ENCODE data around the gene KRT34. TPM values are rescaled to one million over a fixed set of nuclear protein-coding genes. Genes with fewer than 3 reads are reported as not detected.
"Not testable (repeated sequence)": the region's sequence is repeated elsewhere in the genome, so short reads cannot be mapped to it uniquely, and the experiment has no call there.

Gene KRT34
- total RNA-seq (2021; ENCODE audit: unreplicated experiment) (not detected), Bru-seq, nascent RNA (not detected), BruChase-seq, experiment 1, labeled RNA remaining after a 6-hour chase (not detected), BruChase-seq, experiment 2, labeled RNA remaining after a 2-hour chase (not detected)
- 0.10 and 0.41 TPM in 2 replicates for polyA plus RNA-seq (2012)
- long read RNA-seq, result 0 reads

DNA sequence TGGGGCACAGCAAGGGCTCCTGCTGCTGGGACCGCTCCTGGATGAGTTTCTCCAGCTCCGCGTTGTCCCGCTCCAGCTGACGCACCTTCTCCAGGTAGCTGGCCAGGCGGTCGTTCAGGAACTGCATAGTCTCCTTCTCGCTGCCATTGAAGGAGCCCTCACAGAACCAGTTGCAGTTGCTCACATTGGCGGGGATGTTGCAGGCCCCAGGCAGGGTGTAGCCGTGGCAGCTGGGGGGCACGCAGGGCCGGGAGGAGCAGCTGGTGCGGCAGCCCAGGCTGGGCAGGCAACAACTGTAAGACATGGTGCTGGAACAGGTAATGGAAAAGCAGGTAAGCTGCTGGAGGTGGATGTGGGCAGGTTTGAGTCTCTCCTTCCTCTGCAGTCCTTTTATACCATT lies at the start of gene KRT34:
TSS of gene KRT34 (minus strand) at position 364 of the 400 bp plus-strand sequence. CDS start at position 304, 60 bp downstream.
- H3K4me2 ChIP-seq (ENCODE audit: low read length); H3K27ac ChIP-seq (ENCODE audit: low read depth, low read length); H3K9ac ChIP-seq (ENCODE audit: low read length); POLR2A ChIA-PET; intact Hi-C loops (cut with micrococcal nuclease); H2AFZ ChIP-seq (ENCODE audit: low read depth, low read length, poor library complexity, severe bottlenecking); H3K4me3 ChIP-seq (replicated peaks in 1 of 2; ENCODE audit: low read depth in 1 of 2, low read length in 2 of 2); RAD21 ChIA-PET (ENCODE audit: low non-redundant PET in 1 of 2, low total read pairs in 2 of 2, uncharacterized antibody in 2 of 2, unreplicated experiment in 2 of 2); H3K9me2 ChIP-seq (ENCODE audit: insufficient read depth); CTCF ChIA-PET; BruUV-seq (replicated peaks); DNase-seq (ENCODE audit: low read depth, low spot score); ATAC-seq; H3K27me3 ChIP-seq (ENCODE audit: insufficient read depth, low read length); H3K36me3 ChIP-seq (ENCODE audit: control insufficient read depth in 1 of 2, insufficient read depth in 2 of 2, low read length in 2 of 2); H3K9me3 ChIP-seq (ENCODE audit: control insufficient read depth in 1 of 2, insufficient read depth in 1 of 2, low read depth in 1 of 2, low read length in 2 of 2); H3K79me2 ChIP-seq (ENCODE audit: insufficient read depth, low read length); H4K20me1 ChIP-seq (ENCODE audit: insufficient read depth): not testable (repeated sequence)
- H3K4me1 ChIP-seq (ENCODE audit: control insufficient read depth in 1 of 2, insufficient read depth in 2 of 2, low read length in 2 of 2), result peaks cover 0 to 14% of the 10 kb centered on the region in 2 experiments; a peak in 2 of 4 replicates

DNA sequence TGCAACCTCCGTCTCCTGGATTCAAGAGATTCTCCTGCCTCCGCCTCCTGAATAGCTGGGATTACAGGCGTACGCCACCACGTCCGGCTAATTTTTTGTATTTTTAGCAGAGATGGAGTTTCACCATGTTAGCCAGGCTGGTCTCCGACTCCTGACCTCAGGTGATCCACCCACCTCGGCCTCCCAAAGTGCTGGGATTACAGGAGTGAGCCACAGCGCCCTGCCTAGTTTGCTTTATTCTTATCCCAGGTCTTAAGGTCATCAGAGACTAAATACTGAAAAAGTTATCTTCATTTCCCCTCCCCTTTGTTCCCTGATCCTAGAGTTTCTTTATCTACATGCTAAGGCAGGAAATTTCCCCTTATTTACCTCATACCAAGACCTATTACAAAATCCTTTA lies 48.3 kb upstream of the KRT34 start:
- H3K4me3 ChIP-seq (replicated peaks in 1 of 2; ENCODE audit: low read depth in 1 of 2, low read length in 2 of 2); intact Hi-C loops (cut with micrococcal nuclease); H3K9me2 ChIP-seq (ENCODE audit: insufficient read depth); DNase-seq (ENCODE audit: low read depth, low spot score); POLR2A ChIA-PET; H2AFZ ChIP-seq (ENCODE audit: low read depth, low read length, poor library complexity, severe bottlenecking); H3K4me2 ChIP-seq (ENCODE audit: low read length); BruUV-seq (replicated peaks); H3K9me3 ChIP-seq (ENCODE audit: control insufficient read depth in 1 of 2, insufficient read depth in 1 of 2, low read depth in 1 of 2, low read length in 2 of 2); H3K79me2 ChIP-seq (ENCODE audit: insufficient read depth, low read length); H3K9ac ChIP-seq (ENCODE audit: low read length); H3K36me3 ChIP-seq (ENCODE audit: control insufficient read depth in 1 of 2, insufficient read depth in 2 of 2, low read length in 2 of 2); H3K27me3 ChIP-seq (ENCODE audit: insufficient read depth, low read length); RAD21 ChIA-PET (ENCODE audit: low non-redundant PET in 1 of 2, low total read pairs in 2 of 2, uncharacterized antibody in 2 of 2, unreplicated experiment in 2 of 2); ATAC-seq; H4K20me1 ChIP-seq (ENCODE audit: insufficient read depth); H3K27ac ChIP-seq (ENCODE audit: low read depth, low read length): not testable (repeated sequence)
- H3K4me1 ChIP-seq (ENCODE audit: control insufficient read depth in 1 of 2, insufficient read depth in 2 of 2, low read length in 2 of 2), result peaks cover 11 to 13% of the 10 kb centered on the region in 2 experiments
- CTCF ChIA-PET, result interaction anchor here (0.6 kb wide), 1 partner anchor 13 kb away, joined by 3 read pairs; no protein-coding TSS in a partner anchor

DNA sequence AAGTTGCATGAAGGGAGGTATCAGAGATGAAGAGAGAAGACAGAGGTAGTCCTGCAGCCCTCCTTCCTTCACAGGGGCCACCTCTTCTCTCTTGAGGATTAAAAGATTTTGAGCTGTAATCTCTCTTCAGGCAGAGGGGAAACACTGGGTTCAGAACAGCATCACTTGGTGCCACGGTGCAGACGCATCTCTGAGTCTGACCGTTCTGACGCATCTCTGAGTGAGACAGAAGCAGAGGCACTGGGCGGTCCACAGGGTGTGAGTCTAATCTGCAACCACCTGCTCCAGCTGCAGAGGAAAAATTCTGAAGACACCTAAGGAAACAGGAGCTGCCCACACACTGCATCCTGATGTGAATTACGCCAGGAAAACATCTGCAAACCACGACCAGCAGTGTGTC lies 47.6 kb upstream of the KRT34 start:
- H4K20me1 ChIP-seq (ENCODE audit: insufficient read depth), result no peaks in the 10 kb centered on the region
- no TSS peak for BruUV-seq (replicated peaks)
- H3K9ac ChIP-seq (ENCODE audit: low read length), result no peak overlapping the region
- no peaks in the 10 kb centered on the region for H3K36me3 ChIP-seq (ENCODE audit: control insufficient read depth in 1 of 2, insufficient read depth in 2 of 2, low read length in 2 of 2)
- CTCF ChIA-PET, result no interaction called here
- DNase-seq (ENCODE audit: low read depth, low spot score) (no peak), ATAC-seq (no peak)
- TF ChIP-seq FOSL1 (IDR thresholded peaks at IDR 0.05; ENCODE audit: low read depth) (no peak), EZH2phosphoT487 (IDR thresholded peaks at IDR 0.05; ENCODE audit: borderline replicate concordance) (no peak), POLR2AphosphoS5 (IDR thresholded peaks at IDR 0.05; ENCODE audit: low read depth, low read length) (no peak), YY1 (IDR thresholded peaks at IDR 0.05; ENCODE audit: extremely low read depth, insufficient replicate concordance, low read depth, low read length) (no peak), EGR1 (IDR thresholded peaks at IDR 0.05; ENCODE audit: low read depth) (no peak), RAD21 (IDR thresholded peaks at IDR 0.05; ENCODE audit: low read depth) (no peak)
- TF ChIP-seq, protein P1, sequence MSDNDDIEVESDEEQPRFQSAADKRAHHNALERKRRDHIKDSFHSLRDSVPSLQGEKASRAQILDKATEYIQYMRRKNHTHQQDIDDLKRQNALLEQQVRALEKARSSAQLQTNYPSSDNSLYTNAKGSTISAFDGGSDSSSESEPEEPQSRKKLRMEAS (IDR thresholded peaks at IDR 0.05), result no peak
- intact Hi-C loops (cut with micrococcal nuclease), result no loop called here
- H3K4me1 ChIP-seq (ENCODE audit: control insufficient read depth in 1 of 2, insufficient read depth in 2 of 2, low read length in 2 of 2), result peaks cover 11 to 13% of the 10 kb centered on the region in 2 experiments
- H3K9me3 ChIP-seq (ENCODE audit: control insufficient read depth in 1 of 2, insufficient read depth in 1 of 2, low read depth in 1 of 2, low read length in 2 of 2), result no peaks in the 10 kb centered on the region
- H3K4me2 ChIP-seq (ENCODE audit: low read length), result no peak overlapping the region
- no peak overlapping the region for H2AFZ ChIP-seq (ENCODE audit: low read depth, low read length, poor library complexity, severe bottlenecking)
- H3K9me2 ChIP-seq (ENCODE audit: insufficient read depth), result no peaks in the 10 kb centered on the region
- H3K4me3 ChIP-seq (replicated peaks in 1 of 2; ENCODE audit: low read depth in 1 of 2, low read length in 2 of 2), result no peak overlapping the region
- no peaks in the 10 kb centered on the region for H3K27me3 ChIP-seq (ENCODE audit: insufficient read depth, low read length)
- no peaks in the 10 kb centered on the region for H3K79me2 ChIP-seq (ENCODE audit: insufficient read depth, low read length)
- POLR2A ChIA-PET, result no interaction called here
- H3K27ac ChIP-seq (ENCODE audit: low read depth, low read length), result no peak overlapping the region
- RAD21 ChIA-PET (ENCODE audit: low non-redundant PET in 1 of 2, low total read pairs in 2 of 2, uncharacterized antibody in 2 of 2, unreplicated experiment in 2 of 2), result interaction anchor here in 1 of 2 experiments (0.7 kb wide), 1 partner anchor 16 kb away, joined by 3 read pairs; no protein-coding TSS in a partner anchor

Data from HCT116 (cell line).